AG09309 (cell line): ENCODE results near the gene CLSTN1.

Experiments used
- DNase-seq: peaks from one replicate; pipeline ENCODE4 v3.0.0-alpha.2; 2010; ENCODE audit warnings: low read depth
- H3K4me3 ChIP-seq: 2 replicates; pipeline ENCODE4 v1.5.1; 2011; ENCODE audit warnings: mild to moderate bottlenecking, low read depth, low read length, moderate library complexity; ENCODE audit not compliant: control insufficient read depth
- CTCF ChIP-seq: IDR thresholded peaks from 2 replicates; pipeline ENCODE4 v1.5.1; 2011; ENCODE audit warnings: mild to moderate bottlenecking, low read depth, low read length, inconsistent platforms; ENCODE audit not compliant: insufficient read depth, control insufficient read depth; ENCODE audit errors: missing control alignments

CLSTN1 gene

GRCh38 chr1:9731051-9731537 is 92.7 kb downstream of the CLSTN1 start:
- TF ChIP-seq CTCF = no peak

GRCh38 chr1:9730096-9730901 is 93.5 kb downstream of the CLSTN1 start:
- TF ChIP-seq CTCF = no peak
- DNase-seq = no peak
- no peak overlapping the region for H3K4me3 ChIP-seq

More at GRCh38 chr1:9731051-9731537, 92.7 kb downstream of the CLSTN1 start:
- no peak overlapping the region for H3K4me3 ChIP-seq
- no peak for DNase-seq

- no peak for DNase-seq
- no peak overlapping the region for H3K4me3 ChIP-seq
- TF ChIP-seq CTCF = no peak
Observed at GRCh38 chr1:9729523-9729922, 94.2 kb downstream of the CLSTN1 start.

- TF ChIP-seq CTCF = no peak
- no peak overlapping the region for H3K4me3 ChIP-seq
- DNase-seq = no peak
Observed at GRCh38 chr1:9728451-9729295, 95.1 kb downstream of the CLSTN1 start.

GRCh38 chr1:9726905-9727595 is 96.7 kb downstream of the CLSTN1 start:
- no peak for TF ChIP-seq CTCF
- no peak overlapping the region for H3K4me3 ChIP-seq
- DNase-seq = no peak

GRCh38 chr1:9726406-9726805 is 97.4 kb downstream of the CLSTN1 start:
- TF ChIP-seq CTCF = no peak
- no peak for DNase-seq
- H3K4me3 ChIP-seq = no peak overlapping the region
